ENCODE data around the gene CCDC185.

CCDC185 gene

GRCh38 chr1:223393275-223394214 lies at the start of gene CCDC185:
Gene CCDC185, plus strand, starts transcription at chr1:223393415. Its CDS starts 61 bp downstream, at chr1:223393476.
- TF ChIP-seq CTCF (IDR thresholded peaks at IDR 0.05; ENCODE audit: borderline replicate concordance, insufficient read depth, low read depth, low read length), result no peak
- no peak within 1 kb of the TSS for H3K4me3 ChIP-seq (ENCODE audit: low read depth, low read length)

GRCh38 chr1:223343692-223344091 lies 49.5 kb upstream of the CCDC185 start:
- no peak overlapping the region for H3K4me3 ChIP-seq (ENCODE audit: low read depth, low read length)
- no peak for TF ChIP-seq CTCF (IDR thresholded peaks at IDR 0.05; ENCODE audit: borderline replicate concordance, insufficient read depth, low read depth, low read length)

GRCh38 chr1:223344491-223344890 lies 48.7 kb upstream of the CCDC185 start:
- TF ChIP-seq CTCF (IDR thresholded peaks at IDR 0.05; ENCODE audit: borderline replicate concordance, insufficient read depth, low read depth, low read length), result no peak
- no peak overlapping the region for H3K4me3 ChIP-seq (ENCODE audit: low read depth, low read length)

GRCh38 chr1:223345720-223346119 lies 47.5 kb upstream of the CCDC185 start:
- no peak overlapping the region for H3K4me3 ChIP-seq (ENCODE audit: low read depth, low read length)
- no peak for TF ChIP-seq CTCF (IDR thresholded peaks at IDR 0.05; ENCODE audit: borderline replicate concordance, insufficient read depth, low read depth, low read length)

GRCh38 chr1:223346311-223346710 lies 46.9 kb upstream of the CCDC185 start:
- no peak for TF ChIP-seq CTCF (IDR thresholded peaks at IDR 0.05; ENCODE audit: borderline replicate concordance, insufficient read depth, low read depth, low read length)

GRCh38 chr1:223347583-223347982 lies 45.6 kb upstream of the CCDC185 start:
- H3K4me3 ChIP-seq (ENCODE audit: low read depth, low read length), result no peak overlapping the region
- no peak for TF ChIP-seq CTCF (IDR thresholded peaks at IDR 0.05; ENCODE audit: borderline replicate concordance, insufficient read depth, low read depth, low read length)

More at GRCh38 chr1:223346311-223346710, 46.9 kb upstream of the CCDC185 start:
- H3K4me3 ChIP-seq (ENCODE audit: low read depth, low read length), result no peak overlapping the region

GRCh38 chr1:223348439-223348838 lies 44.8 kb upstream of the CCDC185 start:
- no peak overlapping the region for H3K4me3 ChIP-seq (ENCODE audit: low read depth, low read length)
- no peak for TF ChIP-seq CTCF (IDR thresholded peaks at IDR 0.05; ENCODE audit: borderline replicate concordance, insufficient read depth, low read depth, low read length)

Measured in GM12875 (cell line).